ENCODE results near the gene OR4D2.

- TF ChIP-seq CTCF (conservative IDR thresholded peaks at IDR 0.05; ENCODE audit: low read depth, low read length): no peak
- no peak for TF ChIP-seq EZH2 (IDR thresholded peaks at IDR 0.05; ENCODE audit: low read length, unreplicated experiment)
- TF ChIP-seq EZH2phosphoT487 (IDR thresholded peaks at IDR 0.05; ENCODE audit: borderline replicate concordance, low read length): no peak
These were observed 8.1 kb downstream of the OR4D2 start for GRCh38 chr17:58174871-58175270.

All from PC-3 (cell line).